Type B pancreatic cell (in vitro differentiated cells): ENCODE data around the gene ENOX1. TPM values are rescaled to one million over a fixed set of nuclear protein-coding genes. Genes with fewer than 3 reads are reported as not detected.

Experiments used
- DNase-seq: peaks from one replicate; pipeline ENCODE4 v3.0.0; 2021; ENCODE audit warnings: mixed read lengths; ENCODE audit not compliant: unreplicated experiment; ENCODE audit errors: extremely low spot score
- H3K27ac Mint-ChIP-seq: 2 replicates; pipeline ENCODE4 v1.8.0; 2021; ENCODE audit warnings: mild to moderate bottlenecking, mixed read lengths
- H3K27me3 Mint-ChIP-seq: 2 replicates; pipeline ENCODE4 v1.8.0; 2021; ENCODE audit warnings: mixed read lengths
- H3K36me3 Mint-ChIP-seq: 2 replicates; pipeline ENCODE4 v1.8.0; 2021; ENCODE audit warnings: mixed read lengths
- H3K4me1 Mint-ChIP-seq: one replicate; pipeline ENCODE4 v1.8.0; 2021; ENCODE audit warnings: mixed read lengths; ENCODE audit not compliant: unreplicated experiment
- H3K4me3 Mint-ChIP-seq: 2 replicates; pipeline ENCODE4 v1.8.0; 2021; ENCODE audit warnings: mild to moderate bottlenecking, mixed read lengths
- H3K9me3 Mint-ChIP-seq: 2 replicates; pipeline ENCODE4 v1.8.0; 2021; ENCODE audit warnings: mixed read lengths
- total RNA-seq: library from RNA; stranded (reverse); gene quantifications from 2 replicates; pipeline ENCODE4 v1.2.1, GENCODE V29; 2021; ENCODE audit warnings: low replicate concordance
- TF ChIP-seq, protein P1 (sequence below): fragments of 200-600 bp; sonication (generic); conservative IDR thresholded peaks from 2 replicates; pipeline ENCODE4 v1.5.0; 2021; ENCODE audit warnings: antibody characterized with exemption, mild to moderate bottlenecking

Gene ENOX1
- total RNA-seq, 1 donor from 2014 or later: 7.5 TPM

DNA sequence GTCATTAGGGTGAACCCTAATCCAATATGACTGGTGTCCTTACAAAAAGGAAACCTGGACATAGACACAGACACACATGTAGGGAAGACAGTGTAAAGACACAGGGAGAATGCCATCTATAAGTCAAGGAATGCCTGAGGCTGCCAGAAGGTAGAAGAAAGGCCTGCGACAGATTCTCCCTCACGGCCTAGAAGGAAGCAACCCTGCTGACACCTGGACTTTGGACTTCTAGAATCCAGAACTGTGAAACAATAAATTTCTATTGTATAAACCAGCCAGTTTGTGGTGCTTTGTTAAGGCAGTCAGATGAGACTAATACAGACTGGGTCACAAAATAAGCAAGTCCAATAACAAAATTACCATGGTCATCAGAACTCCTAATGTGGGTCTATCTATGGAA, 120.4 kb downstream of the ENOX1 start:
- TF ChIP-seq, protein P1, sequence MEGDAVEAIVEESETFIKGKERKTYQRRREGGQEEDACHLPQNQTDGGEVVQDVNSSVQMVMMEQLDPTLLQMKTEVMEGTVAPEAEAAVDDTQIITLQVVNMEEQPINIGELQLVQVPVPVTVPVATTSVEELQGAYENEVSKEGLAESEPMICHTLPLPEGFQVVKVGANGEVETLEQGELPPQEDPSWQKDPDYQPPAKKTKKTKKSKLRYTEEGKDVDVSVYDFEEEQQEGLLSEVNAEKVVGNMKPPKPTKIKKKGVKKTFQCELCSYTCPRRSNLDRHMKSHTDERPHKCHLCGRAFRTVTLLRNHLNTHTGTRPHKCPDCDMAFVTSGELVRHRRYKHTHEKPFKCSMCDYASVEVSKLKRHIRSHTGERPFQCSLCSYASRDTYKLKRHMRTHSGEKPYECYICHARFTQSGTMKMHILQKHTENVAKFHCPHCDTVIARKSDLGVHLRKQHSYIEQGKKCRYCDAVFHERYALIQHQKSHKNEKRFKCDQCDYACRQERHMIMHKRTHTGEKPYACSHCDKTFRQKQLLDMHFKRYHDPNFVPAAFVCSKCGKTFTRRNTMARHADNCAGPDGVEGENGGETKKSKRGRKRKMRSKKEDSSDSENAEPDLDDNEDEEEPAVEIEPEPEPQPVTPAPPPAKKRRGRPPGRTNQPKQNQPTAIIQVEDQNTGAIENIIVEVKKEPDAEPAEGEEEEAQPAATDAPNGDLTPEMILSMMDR: no peak
- H3K4me1 Mint-ChIP-seq: peaks cover 12% of the 10 kb centered on the region
- no peak for DNase-seq
- H3K27ac Mint-ChIP-seq: no peak overlapping the region
- no peaks in the 10 kb centered on the region for H3K36me3 Mint-ChIP-seq
- H3K9me3 Mint-ChIP-seq: no peaks in the 10 kb centered on the region
- no peak overlapping the region for H3K4me3 Mint-ChIP-seq
- H3K27me3 Mint-ChIP-seq: peaks cover 3% of the 10 kb centered on the region

DNA sequence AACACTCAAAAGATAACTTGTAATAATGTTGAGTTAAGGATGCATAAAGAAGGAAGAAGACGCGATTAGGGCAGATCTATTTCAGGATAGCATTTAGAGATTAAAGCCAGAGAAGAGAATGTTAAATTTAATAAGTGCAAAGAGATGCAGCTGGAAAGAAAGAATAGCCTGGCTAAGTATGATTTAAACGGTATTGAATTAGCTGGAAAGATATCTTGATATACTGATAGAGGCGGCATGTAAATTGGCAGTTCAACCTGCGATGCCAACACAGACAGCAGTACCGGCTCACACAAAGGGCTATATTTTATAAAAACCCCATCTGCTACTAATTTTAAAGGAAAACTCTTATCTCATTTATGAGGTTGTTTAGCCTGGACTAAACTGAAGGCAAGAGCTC, 121.4 kb downstream of the ENOX1 start:
- TF ChIP-seq, protein P1: no peak
- peak overlapping the region; percentile 26 for H3K27ac Mint-ChIP-seq
- no peaks in the 10 kb centered on the region for H3K9me3 Mint-ChIP-seq
- no peaks in the 10 kb centered on the region for H3K27me3 Mint-ChIP-seq
- H3K36me3 Mint-ChIP-seq: no peaks in the 10 kb centered on the region
- no peak overlapping the region for H3K4me3 Mint-ChIP-seq
- H3K4me1 Mint-ChIP-seq: peaks cover 12% of the 10 kb centered on the region
- no peak for DNase-seq

DNA sequence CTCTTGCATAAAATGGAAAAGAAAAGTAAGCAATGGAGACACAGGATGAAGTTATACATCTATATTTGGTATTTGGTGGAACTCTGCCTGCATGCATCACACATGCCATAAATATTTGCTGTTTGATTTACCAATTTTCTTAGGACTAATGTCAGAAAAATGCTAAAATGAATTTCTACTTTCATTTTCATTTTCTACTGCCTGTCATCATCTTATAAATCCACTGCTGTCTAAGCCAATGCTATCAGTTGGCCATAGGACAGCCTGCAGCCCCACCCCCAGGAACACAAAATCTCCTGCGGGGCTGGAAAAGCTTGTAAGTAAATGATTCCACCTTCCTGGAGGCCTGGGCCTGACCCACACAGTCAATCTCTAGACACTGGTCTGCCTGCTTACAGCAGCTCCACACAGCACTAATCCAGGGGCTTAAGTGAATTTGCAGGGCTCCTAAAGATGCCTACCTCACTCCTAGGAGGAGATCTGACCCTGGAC, 122.0 kb downstream of the ENOX1 start:
- no peaks in the 10 kb centered on the region for H3K9me3 Mint-ChIP-seq
- TF ChIP-seq, protein P1: no peak
- no peak for DNase-seq
- no peaks in the 10 kb centered on the region for H3K36me3 Mint-ChIP-seq
- peak overlapping the region; percentile 26 for H3K27ac Mint-ChIP-seq
- no peaks in the 10 kb centered on the region for H3K27me3 Mint-ChIP-seq
- peaks cover 12% of the 10 kb centered on the region for H3K4me1 Mint-ChIP-seq
- H3K4me3 Mint-ChIP-seq: no peak overlapping the region

DNA sequence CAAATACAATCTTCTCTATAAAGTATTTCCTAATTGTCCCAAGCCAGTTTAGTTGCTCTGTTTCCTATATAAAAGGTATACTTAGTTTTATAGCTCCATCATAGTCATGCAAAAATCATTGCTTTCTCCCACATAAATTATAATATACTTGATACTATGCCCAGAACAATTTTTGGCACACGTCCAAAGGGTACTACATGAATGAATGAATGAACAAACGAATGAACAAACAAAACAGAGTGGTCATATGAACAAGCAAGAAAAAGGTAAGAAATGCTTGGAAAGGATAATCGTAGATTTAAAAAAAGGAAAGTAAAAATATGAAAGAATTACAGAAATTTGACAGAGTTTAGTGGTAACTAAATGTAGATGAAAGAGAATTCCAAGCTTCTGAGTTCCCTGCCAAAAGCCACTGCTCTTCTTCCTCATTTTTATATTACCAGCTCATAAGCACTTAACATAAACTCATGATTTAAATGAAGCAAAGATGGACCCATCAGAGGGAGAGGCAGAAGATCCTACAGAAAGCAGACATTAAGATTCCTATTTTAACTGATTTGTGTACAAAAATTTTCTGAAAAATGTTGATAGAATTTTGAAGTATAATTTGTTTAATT, 123.2 kb downstream of the ENOX1 start:
- Mint-ChIP-seq H3K27ac (no peak overlapping the region), H3K9me3 (no peaks in the 10 kb centered on the region), H3K27me3 (no peaks in the 10 kb centered on the region), H3K4me3 (no peak overlapping the region), H3K4me1 (peaks cover 12% of the 10 kb centered on the region), H3K36me3 (no peaks in the 10 kb centered on the region)
- TF ChIP-seq, protein P1: no peak
- DNase-seq: no peak

DNA sequence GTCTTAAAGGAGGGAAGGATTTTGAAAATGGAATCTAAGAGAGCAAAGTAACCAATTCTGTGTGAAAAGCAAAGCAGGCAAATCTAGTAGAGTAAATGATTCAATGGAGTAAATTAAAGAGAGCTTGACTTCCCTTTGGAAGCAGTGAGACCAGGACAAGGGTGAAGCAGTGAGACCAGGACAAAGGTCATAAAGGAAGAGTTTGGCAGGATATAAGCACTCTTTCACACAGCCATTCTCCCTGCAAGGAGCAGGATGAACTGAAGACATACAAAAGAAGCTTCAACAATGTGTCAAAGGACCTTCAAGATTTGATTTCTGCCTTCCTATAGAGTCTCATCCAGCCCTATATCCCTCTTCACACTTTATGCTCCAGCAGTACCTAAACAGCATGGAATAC, 123.8 kb downstream of the ENOX1 start:
- Mint-ChIP-seq H3K4me1 (peaks cover 12% of the 10 kb centered on the region), H3K36me3 (no peaks in the 10 kb centered on the region), H3K9me3 (no peaks in the 10 kb centered on the region), H3K4me3 (no peak overlapping the region), H3K27ac (no peak overlapping the region), H3K27me3 (no peaks in the 10 kb centered on the region)
- TF ChIP-seq, protein P1: no peak
- DNase-seq: no peak
